K562 (cell line): Measurements from ENCODE around the gene UBAP2. TPM values are rescaled to one million over a fixed set of nuclear protein-coding genes. Genes with fewer than 3 reads are reported as not detected.

Source experiments
- ATAC-seq: fragments of 200-7000 bp; cut with Tn5 transposase; 3 replicates; pipeline ENCODE4 v1.9.1; 2020; ENCODE audit warnings: moderate library complexity
- BruUV-seq: library from RNA; stranded (reverse); fragments of 400-500 nt; replicated peaks from 2 replicates; lab custom pipeline; 2021; lab: Mats Ljungman, UMichigan
- CTCF ChIA-PET: fragments of 300-600 bp; formaldehyde crosslinking; extraction: SDS; loops from one replicate; lab custom pipeline; 2021; ENCODE audit warnings: low intra/inter-chr PET ratio; lab: Yijun Ruan, JAX
- POLR2A ChIA-PET: fragments of 300-600, 350-650 bp; sonication (Branson Sonifier 250); formaldehyde crosslinking; extraction: SDS; loops from one replicate; lab custom pipeline; 2021; ENCODE audit warnings: antibody characterized with exemption, inconsistent platforms; lab: Yijun Ruan, JAX
- DNase-seq, 4 experiments: peaks; one replicate each; pipeline versions ENCODE4 v3.0.0 to v3.0.0-alpha.2; 2011 to 2018; ENCODE audit warnings: low spot score in 3 of 4, mixed read lengths in 3 of 4; ENCODE audit errors: extremely low read depth in 1 of 4
- FAIRE-seq: peaks from 2 replicates; lab custom pipeline; 2011; peaks lifted over from hg19 to GRCh38; lab: Jason Lieb, UNC
- H2AFZ ChIP-seq: 2 replicates; pipeline ENCODE4 v1.6.0; 2011; ENCODE audit warnings: low read depth, low read length, control low read depth, inconsistent platforms
- H3K27ac ChIP-seq: fragments of 200-600 bp; 3 replicates; pipeline ENCODE4 v1.8.0; 2011; ENCODE audit warnings: low read depth, mild to moderate bottlenecking, control low read depth, inconsistent platforms, low read length, moderate library complexity, mixed read lengths; ENCODE audit errors: extremely low read depth
- H3K27me3 ChIP-seq, 2 experiments: fragments of 300-600 bp in 1 of 2; 2 replicates in 1 of 2; 3 replicates in 1 of 2; pipeline versions ENCODE4 v1.6.0 to v1.8.0; 2011; ENCODE audit warnings: inconsistent platforms in 2 of 2, low read length in 2 of 2, mild to moderate bottlenecking in 1 of 2, mixed read lengths in 1 of 2, moderate library complexity in 1 of 2; ENCODE audit not compliant: control insufficient read depth in 2 of 2, insufficient read depth in 2 of 2
- H3K36me3 ChIP-seq: fragments of 300-600 bp; 3 replicates; pipeline ENCODE4 v1.8.0; 2011; ENCODE audit warnings: mild to moderate bottlenecking, low read length, inconsistent platforms; ENCODE audit not compliant: control insufficient read depth, insufficient read depth
- H3K4me1 ChIP-seq, 2 experiments: fragments of 200-600 bp in 1 of 2; replicated peaks in 1 of 2; 2 replicates in 1 of 2; 3 replicates in 1 of 2; pipeline versions ENCODE4 v1.5.1 to v1.8.0; 2011; ENCODE audit warnings: inconsistent platforms in 2 of 2, low read length in 2 of 2, mild to moderate bottlenecking in 1 of 2, mixed read lengths in 1 of 2, moderate library complexity in 1 of 2; ENCODE audit not compliant: control insufficient read depth in 2 of 2, insufficient read depth in 2 of 2
- H3K4me2 ChIP-seq: 2 replicates; pipeline ENCODE4 v1.6.1; 2011; ENCODE audit warnings: low read length, control low read depth, inconsistent platforms, mixed read lengths; ENCODE audit not compliant: insufficient read depth
- H3K4me3 ChIP-seq: fragments of 200-600 bp; sonication (generic), shearing (Covaris generic); 2 replicates; pipeline ENCODE4 v1.5.1; 2016; ENCODE audit warnings: control low read depth, inconsistent platforms
- H3K79me2 ChIP-seq: fragments of 200-600 bp; 3 replicates; pipeline ENCODE4 v1.8.0; 2011; ENCODE audit warnings: low read length, inconsistent platforms; ENCODE audit not compliant: control insufficient read depth, insufficient read depth
- H3K9ac ChIP-seq, 2 experiments: 2 replicates each; pipeline versions ENCODE4 v1.6.0 to v1.6.1; 2011; ENCODE audit warnings: low read depth in 2 of 2, low read length in 2 of 2, control low read depth in 1 of 2, inconsistent platforms in 1 of 2, mild to moderate bottlenecking in 1 of 2, mixed read lengths in 1 of 2; ENCODE audit not compliant: insufficient read depth in 1 of 2
- H3K9me1 ChIP-seq: one replicate; pipeline ENCODE4 v1.6.0; 2011; ENCODE audit warnings: inconsistent platforms, mild to moderate bottlenecking, low read length, moderate library complexity; ENCODE audit not compliant: control insufficient read depth, insufficient read depth
- H3K9me3 ChIP-seq: replicated peaks from 2 replicates; pipeline ENCODE4 v1.5.1; 2011; ENCODE audit warnings: low read depth, low read length, inconsistent platforms; ENCODE audit not compliant: control insufficient read depth, insufficient read depth
- H4K20me1 ChIP-seq: replicated peaks from 2 replicates; pipeline ENCODE4 v1.6.1; 2011; ENCODE audit warnings: low read length, inconsistent platforms, mixed read lengths; ENCODE audit not compliant: control insufficient read depth, insufficient read depth
- CBFA2T2 ChIP-seq: fragments of 450-650 bp; conservative IDR thresholded peaks from 2 replicates; pipeline ENCODE4 v1.6.1; 2017; ENCODE audit warnings: mild to moderate bottlenecking
- CBX5 ChIP-seq: IDR thresholded peaks from 2 replicates; pipeline ENCODE4 v1.6.1; 2014; ENCODE audit warnings: low read depth, borderline replicate concordance
- CTCFL ChIP-seq: IDR thresholded peaks from 2 replicates; pipeline ENCODE4 v1.6.1; 2011; ENCODE audit warnings: borderline replicate concordance, low read depth, mild to moderate bottlenecking, moderate library complexity, low read length; ENCODE audit not compliant: insufficient read depth, poor library complexity, severe bottlenecking
- HES1 ChIP-seq: fragments of 450-650 bp; IDR thresholded peaks from 2 replicates; pipeline ENCODE4 v1.6.1; 2016; ENCODE audit warnings: low read depth, mild to moderate bottlenecking, moderate library complexity
- HNRNPL ChIP-seq: fragments of 200-400 bp; formaldehyde crosslinking; IDR thresholded peaks from 2 replicates; pipeline ENCODE4 v1.6.1; 2017; ENCODE audit warnings: low read depth, mild to moderate bottlenecking, low read length
- NFRKB ChIP-seq: fragments of 450-650 bp; IDR thresholded peaks from 2 replicates; pipeline ENCODE4 v1.6.1; 2016; ENCODE audit warnings: low read depth
- PYGO2 ChIP-seq: fragments of 450-650 bp; IDR thresholded peaks from 2 replicates; pipeline ENCODE4 v1.6.1; 2016; ENCODE audit warnings: mild to moderate bottlenecking, missing genetic modification characterization, moderate library complexity, missing compliant biosample characterization
- TRIM25 ChIP-seq: fragments of 450-650 bp; IDR thresholded peaks from 2 replicates; pipeline ENCODE4 v1.7.0; 2016; ENCODE audit warnings: borderline replicate concordance
- YBX1 ChIP-seq: fragments of 450-650 bp; IDR thresholded peaks from 2 replicates; pipeline ENCODE4 v1.7.1; 2016; ENCODE audit warnings: mild to moderate bottlenecking
- ZFP1 ChIP-seq: fragments of 450-650 bp; formaldehyde crosslinking; IDR thresholded peaks from 2 replicates; pipeline ENCODE4 v1.4.0; 2020; ENCODE audit warnings: mild to moderate bottlenecking, mixed read lengths
- ZFP30 ChIP-seq: fragments of 250-450 bp; sonication (Bioruptor Pico); IDR thresholded peaks from 2 replicates; pipeline ENCODE4 v1.8.0; 2022; ENCODE audit warnings: moderate library complexity, mild to moderate bottlenecking, inconsistent platforms, borderline replicate concordance
- ZNF224 ChIP-seq: sonication (generic); formaldehyde crosslinking; IDR thresholded peaks from 2 replicates; pipeline ENCODE4 v1.8.0; 2022; ENCODE audit warnings: mild to moderate bottlenecking, missing genetic modification reagents
- ZNF311 ChIP-seq: fragments of 250-450 bp; sonication (Bioruptor Pico); IDR thresholded peaks from 2 replicates; pipeline ENCODE4 v1.4.0; 2020; ENCODE audit warnings: mild to moderate bottlenecking, moderate library complexity
- ZNF395 ChIP-seq: fragments of 200-800 bp; sonication (Bioruptor generic); IDR thresholded peaks from 2 replicates; pipeline ENCODE4 v1.6.1; 2017; ENCODE audit warnings: missing genetic modification characterization, missing compliant biosample characterization
- ZNF511 ChIP-seq: sonication (generic); formaldehyde crosslinking; IDR thresholded peaks from 2 replicates; pipeline ENCODE4 v1.8.0; 2022; ENCODE audit warnings: mild to moderate bottlenecking, missing genetic modification reagents
- ZNF707 ChIP-seq: fragments of 250-450 bp; sonication (Bioruptor Pico); conservative IDR thresholded peaks from 2 replicates; pipeline ENCODE4 v1.8.0; 2022; ENCODE audit warnings: inconsistent platforms, mild to moderate bottlenecking, moderate library complexity
- WGBS: fragments of 100-300 bp; shearing (Covaris generic); methylation state at CpG from one replicate; pipeline ENCODE4 v1.1.6; 2016; ENCODE audit warnings: low coverage, mixed read lengths; ENCODE audit not compliant: insufficient coverage; ENCODE audit errors: missing lambda C conversion rate; 5-methylcytosine and 5-hydroxymethylcytosine counted together
- in situ Hi-C: fragments of 300-500 bp; cut with MboI; formaldehyde crosslinking; loops from 4 replicates; pipeline ENCODE4 v1.15.0; 2018; ENCODE audit warnings: inconsistent platforms, mixed read lengths
- intact Hi-C: fragments of 100-400 bp; cut with micrococcal nuclease; formaldehyde crosslinking; loops from 2 replicates; pipeline ENCODE4 v1.14.2; 2022
- polyA plus RNA-seq, 8 experiments: library from polyadenylated mRNA; depleted of rRNA in 4 of 8; stranded (reverse) in 5 of 8; unstranded in 3 of 8; fragments of >200 nt; fragmentation: Nextera tagmentation in 2 of 8; fragmentation: Illumina TruSeq in 1 of 8; extraction: Ambion mirVana in 2 of 8; extraction: Trizol in 1 of 8; gene quantifications; 2 replicates each; pipeline versions ENCODE4 v1.2.1 to v1.2.3, GENCODE V29; 2011 to 2014; ENCODE audit warnings: inconsistent platforms in 1 of 8, missing spikeins in 1 of 8
- total RNA-seq, 7 experiments: library from RNA; depleted of rRNA in 6 of 7; stranded (reverse); fragments of >200 nt in 6 of 7; fragmentation: Illumina TruSeq in 2 of 7; extraction: Trizol in 2 of 7; gene quantifications; 2 replicates each; pipeline versions ENCODE4 v1.2.1 to v1.2.3, GENCODE V29; 2011 to 2021; ENCODE audit warnings: low replicate concordance in 1 of 7

UBAP2 gene
- total and polyA plus RNA-seq, 9 of the 15 experiments (the other 6 are each of a cell fraction or from before 2014, with no cell fraction given), result 8.7 to 47.9 (median 18.7) TPM

- no peak for TF ChIP-seq ZNF395
- TF ChIP-seq, all 486 proteins: peak for 0
Observed at GRCh38 chr9:34098307-34098706, 49.6 kb upstream of the UBAP2 start (continued).

- Histone ChIP-seq H3K4me2 (no peak overlapping the region), H4K20me1 (no peaks in the 10 kb centered on the region), H2AFZ (no peak overlapping the region), H3K4me3 (no peak overlapping the region), H3K79me2 (no peaks in the 10 kb centered on the region), H3K27ac (no peak overlapping the region), H3K9me3 (no peaks in the 10 kb centered on the region), H3K27me3 (no peaks in the 10 kb centered on the region), H3K36me3 (peaks cover 69% of the 10 kb centered on the region; the same call in 2 of the 3 replicates), H3K9me1 (no peaks in the 10 kb centered on the region), H3K9ac (no peak overlapping the region), H3K4me1 (no peaks in the 10 kb centered on the region)
- ChIA-PET POLR2A (interaction anchor here (0.7 to 1.7 kb wide), 2 partner anchors 12 to 81 kb away, joined by 3 read pairs; partner anchors contain the start of gene UBAP1), CTCF (no interaction called here)
- intact Hi-C loops, result no loop called here
- WGBS, result 100% methylated on average over 1 of the region's 1 CpG
- FAIRE-seq (no peak), ATAC-seq (no peak), DNase-seq (no peak)
- no TSS peak for BruUV-seq
- in situ Hi-C loops, result no loop called here
- TF ChIP-seq NFRKB (no peak), PYGO2 (tag) (no peak), ZFP30 (no peak), ZNF311 (CRISPR knock-in tag) (no peak), CBFA2T2 (no peak), HES1 (no peak), ZFP1 (CRISPR knock-in tag) (no peak), HNRNPL (no peak), ZNF707 (CRISPR knock-in tag) (no peak), TRIM25 (no peak), ZNF224 (CRISPR knock-in tag) (no peak), CTCFL (no peak), CBX5 (no peak), YBX1 (no peak), ZNF511 (CRISPR knock-in tag) (no peak)
Observed at GRCh38 chr9:34097865-34098264, 49.2 kb upstream of the UBAP2 start.
